Activated naive CD8-positive, alpha-beta T cell (primary cell): ENCODE measurements around the gene SGSH.

Experiments
- H3K27ac Mint-ChIP-seq: one replicate; pipeline ENCODE4 v1.8.0; 2021; ENCODE audit warnings: mixed read lengths
- H3K27me3 Mint-ChIP-seq: one replicate; pipeline ENCODE4 v1.8.0; 2021; ENCODE audit warnings: mixed read lengths
- H3K36me3 Mint-ChIP-seq: one replicate; pipeline ENCODE4 v1.8.0; 2021; ENCODE audit warnings: mixed read lengths
- H3K4me1 Mint-ChIP-seq: one replicate; pipeline ENCODE4 v1.8.0; 2021; ENCODE audit warnings: low read depth, mixed read lengths
- H3K4me3 Mint-ChIP-seq: one replicate; pipeline ENCODE4 v1.8.0; 2021; ENCODE audit warnings: mild to moderate bottlenecking, mixed read lengths
- H3K9me3 Mint-ChIP-seq: one replicate; pipeline ENCODE4 v1.8.0; 2021; ENCODE audit warnings: low read depth, mixed read lengths

The SGSH gene

DNA sequence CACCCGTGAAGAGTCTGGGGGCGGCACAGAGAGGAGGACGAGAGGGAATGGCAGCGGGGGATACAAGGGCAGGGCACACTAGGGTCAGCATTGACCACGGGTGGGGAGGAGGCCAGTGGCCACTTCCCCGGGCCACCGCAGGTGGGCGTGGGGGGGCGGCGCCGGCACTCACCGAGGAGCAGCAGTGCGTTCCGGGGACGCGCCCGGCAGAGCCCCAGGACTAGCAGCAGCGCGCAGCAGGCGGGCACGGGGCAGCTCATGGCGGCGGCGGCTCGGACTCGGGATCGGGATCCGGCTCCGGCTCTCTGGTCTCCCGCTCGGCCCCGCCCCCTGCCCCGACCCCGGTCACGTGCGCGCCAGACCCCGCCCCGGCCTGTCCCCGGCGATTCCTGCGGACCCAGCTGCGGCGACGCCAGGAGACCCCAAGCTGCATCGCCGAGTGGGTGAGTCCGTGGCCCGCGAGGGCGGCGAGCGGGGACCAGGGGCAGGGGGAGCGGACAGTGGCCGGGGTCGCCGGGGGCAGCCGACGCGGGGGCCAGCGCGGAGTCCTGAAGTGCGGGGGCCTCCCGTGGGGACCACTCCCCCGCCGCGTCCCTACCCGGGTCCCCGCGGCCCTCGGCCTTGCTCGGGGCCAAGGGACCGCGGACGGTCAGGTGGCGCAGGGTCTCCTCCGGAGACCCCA, at the start of gene SGSH, which contains the start of gene SLC26A11:
Gene SGSH (minus strand): TSS at position 280 of the 682 bp plus-strand sequence. CDS start 20 bp downstream, at position 260.
Gene SLC26A11 (plus strand): TSS at position 374 of the 682 bp plus-strand sequence. CDS start 1,134 bp downstream, outside the sequence.
- Mint-ChIP-seq H3K27ac (peak within 1 kb of the TSS; percentile 93), H3K27me3 (no peaks in the 10 kb centered on the region), H3K9me3 (no peaks in the 10 kb centered on the region), H3K4me3 (peak within 1 kb of the TSS; percentile 92), H3K4me1 (peaks cover 32% of the 10 kb centered on the region), H3K36me3 (peaks cover 4% of the 10 kb centered on the region)

DNA sequence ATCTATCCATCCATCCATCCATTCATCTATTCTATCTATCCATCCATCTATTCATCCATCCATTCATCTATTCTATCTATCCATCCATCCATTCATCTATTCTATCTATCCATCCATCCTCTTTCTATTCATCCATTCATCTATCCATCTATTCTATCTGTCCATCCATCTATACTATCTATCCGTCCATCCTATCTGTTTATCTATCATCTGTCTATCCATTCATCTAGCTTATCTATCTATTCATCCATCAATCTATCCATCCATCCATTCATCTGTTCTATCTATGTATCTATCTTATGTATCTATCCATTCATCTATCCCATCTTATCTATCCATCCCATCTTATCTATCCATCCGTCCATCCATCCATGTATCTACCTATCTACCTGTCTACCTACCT, 49.3 kb upstream of the SGSH start:
- H3K4me1 Mint-ChIP-seq = peaks cover 44% of the 10 kb centered on the region
- no peaks in the 10 kb centered on the region for H3K27me3 Mint-ChIP-seq
- H3K36me3 Mint-ChIP-seq = peaks cover 14% of the 10 kb centered on the region
- H3K4me3 Mint-ChIP-seq = no peak overlapping the region
- H3K9me3 Mint-ChIP-seq = no peaks in the 10 kb centered on the region
- no peak overlapping the region for H3K27ac Mint-ChIP-seq

DNA sequence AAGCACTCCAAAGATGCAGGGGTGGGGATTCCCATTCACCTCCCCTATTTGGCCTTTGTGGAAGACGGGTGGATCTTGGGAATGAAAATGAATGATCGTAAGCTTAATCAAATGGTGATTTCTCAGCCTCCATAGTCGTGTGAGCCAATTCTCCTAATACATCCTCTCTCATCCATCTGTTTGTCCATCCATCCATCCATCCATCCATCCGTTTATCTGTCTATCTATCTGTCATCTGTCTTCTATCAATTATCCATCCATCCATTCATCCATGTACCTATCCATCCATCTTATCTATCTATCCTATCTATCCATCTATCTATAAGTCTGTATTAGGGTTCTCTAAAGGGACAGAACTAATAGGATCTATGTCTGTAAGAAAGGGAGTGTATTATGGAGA, 48.3 kb upstream of the SGSH start:
- peaks cover 39% of the 10 kb centered on the region for H3K4me1 Mint-ChIP-seq
- peaks cover 8% of the 10 kb centered on the region for H3K36me3 Mint-ChIP-seq
- no peaks in the 10 kb centered on the region for H3K9me3 Mint-ChIP-seq
- no peaks in the 10 kb centered on the region for H3K27me3 Mint-ChIP-seq
- H3K27ac Mint-ChIP-seq = no peak overlapping the region
- no peak overlapping the region for H3K4me3 Mint-ChIP-seq

DNA sequence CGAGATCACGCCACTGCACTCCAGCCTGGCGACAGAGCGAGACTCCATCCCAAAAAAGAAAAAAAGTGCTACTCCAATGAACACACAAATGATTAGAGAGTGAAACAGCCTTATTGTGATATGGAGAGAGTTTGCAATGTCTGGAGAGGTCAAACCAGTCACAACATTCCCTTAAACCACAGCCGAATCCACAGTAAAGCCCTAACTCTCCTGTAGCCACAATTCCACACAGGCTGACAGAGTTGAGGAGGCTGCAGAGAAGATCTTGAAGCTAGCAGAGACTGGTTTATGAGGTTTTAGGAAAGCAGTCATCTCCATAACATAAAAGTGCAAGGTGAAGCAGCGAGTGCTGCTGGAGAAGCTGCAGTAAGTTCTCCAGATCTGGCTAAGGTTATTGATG, 47.3 kb upstream of the SGSH start:
- H3K27me3 Mint-ChIP-seq = no peaks in the 10 kb centered on the region
- peak overlapping the region; percentile 84 for H3K27ac Mint-ChIP-seq
- H3K9me3 Mint-ChIP-seq = no peaks in the 10 kb centered on the region
- H3K4me1 Mint-ChIP-seq = peaks cover 35% of the 10 kb centered on the region
- H3K36me3 Mint-ChIP-seq = peaks cover 8% of the 10 kb centered on the region
- peak overlapping the region; percentile 65 for H3K4me3 Mint-ChIP-seq

DNA sequence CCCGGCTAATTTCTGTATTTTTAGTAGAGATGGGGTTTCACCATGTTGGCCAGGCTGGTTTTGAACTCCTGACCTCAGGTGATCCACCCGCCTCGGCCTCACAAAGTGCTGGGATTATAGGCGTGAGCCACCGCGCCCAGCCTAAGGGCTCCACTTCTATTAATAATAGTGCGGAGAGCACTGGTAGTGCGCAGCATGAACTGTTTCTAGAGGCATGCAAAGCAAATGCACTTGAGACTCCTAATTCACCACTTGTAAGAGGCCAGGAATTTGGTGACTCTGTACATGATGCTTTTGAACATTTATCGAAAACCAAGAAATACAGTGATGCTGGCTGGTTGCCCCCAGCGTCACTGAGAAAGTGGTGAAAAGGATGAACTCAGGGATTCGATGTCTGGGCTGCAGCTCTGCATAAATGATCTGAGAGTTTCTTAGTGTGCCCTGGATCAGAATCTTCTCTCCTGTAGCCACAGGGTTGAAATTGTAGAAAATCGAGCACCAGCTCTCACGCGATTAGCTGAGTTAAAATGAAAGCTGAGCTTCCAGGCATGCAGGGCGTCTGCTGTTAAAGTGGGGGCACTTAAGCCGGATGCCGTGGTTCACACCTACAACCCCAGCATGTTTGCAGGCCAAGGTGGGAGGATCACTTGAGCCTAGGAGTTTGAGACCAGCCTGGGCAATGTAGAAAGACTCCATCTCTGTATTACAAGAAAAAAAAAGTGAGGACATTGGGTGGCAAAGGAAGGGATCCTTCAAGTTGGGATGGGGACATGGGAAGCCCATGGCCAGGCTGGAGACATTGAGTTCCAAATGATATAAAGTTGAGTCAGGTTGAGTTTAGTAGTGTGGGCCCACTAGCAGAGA, 45.3 kb upstream of the SGSH start:
- no peaks in the 10 kb centered on the region for H3K9me3 Mint-ChIP-seq
- peaks cover 44% of the 10 kb centered on the region for H3K4me1 Mint-ChIP-seq
- H3K4me3 Mint-ChIP-seq = peak overlapping the region; percentile 97
- peak overlapping the region; percentile 99 for H3K27ac Mint-ChIP-seq
- H3K27me3 Mint-ChIP-seq = no peaks in the 10 kb centered on the region
- peaks cover 8% of the 10 kb centered on the region for H3K36me3 Mint-ChIP-seq

DNA sequence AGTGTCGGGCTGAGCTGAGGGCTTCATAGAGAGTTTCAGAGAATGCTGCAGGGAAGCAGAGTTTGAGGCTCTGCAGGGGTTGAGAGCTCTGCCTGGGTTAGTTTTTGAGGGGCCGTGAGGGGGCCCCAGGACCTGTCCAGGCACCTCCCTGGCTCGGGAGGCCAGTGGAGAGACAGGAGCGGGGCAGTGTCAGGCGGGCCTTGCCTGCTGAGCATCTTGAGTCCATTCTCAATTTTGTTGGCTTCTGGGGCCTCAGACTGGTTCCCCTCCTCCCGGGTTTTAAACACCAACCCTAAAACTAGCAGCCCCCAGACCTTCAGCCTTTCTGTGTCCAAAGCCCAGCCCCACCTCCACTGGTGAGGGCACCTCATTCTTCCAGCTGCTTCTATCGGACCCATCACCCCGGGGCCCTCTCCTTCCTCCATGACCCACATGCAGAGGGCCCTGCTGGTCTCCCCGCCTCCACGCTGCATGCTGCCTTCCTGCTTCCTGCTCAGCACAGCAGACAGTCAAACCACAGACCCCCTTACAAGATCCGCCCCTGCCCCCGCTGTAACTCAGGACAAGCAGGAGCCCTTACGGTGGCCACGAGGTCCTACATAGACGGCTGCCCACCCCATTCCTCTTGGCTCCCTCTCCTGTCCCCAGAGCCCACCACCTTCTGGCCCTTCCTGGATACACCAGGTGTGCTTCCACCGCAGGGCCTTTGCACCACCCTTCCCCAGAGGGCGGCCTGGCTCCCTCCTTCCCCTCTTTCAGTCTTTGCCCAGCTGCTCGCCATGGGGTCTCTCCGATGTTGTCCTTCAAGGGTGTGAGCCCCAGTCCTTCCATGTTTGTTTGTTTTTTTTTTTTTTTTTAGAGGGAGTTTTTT, 44.3 kb upstream of the SGSH start:
- H3K4me3 Mint-ChIP-seq = peak overlapping the region; percentile 97
- H3K27me3 Mint-ChIP-seq = no peaks in the 10 kb centered on the region
- peaks cover 48% of the 10 kb centered on the region for H3K4me1 Mint-ChIP-seq
- peaks cover 8% of the 10 kb centered on the region for H3K36me3 Mint-ChIP-seq
- H3K9me3 Mint-ChIP-seq = no peaks in the 10 kb centered on the region
- peak overlapping the region; percentile 99 for H3K27ac Mint-ChIP-seq

DNA sequence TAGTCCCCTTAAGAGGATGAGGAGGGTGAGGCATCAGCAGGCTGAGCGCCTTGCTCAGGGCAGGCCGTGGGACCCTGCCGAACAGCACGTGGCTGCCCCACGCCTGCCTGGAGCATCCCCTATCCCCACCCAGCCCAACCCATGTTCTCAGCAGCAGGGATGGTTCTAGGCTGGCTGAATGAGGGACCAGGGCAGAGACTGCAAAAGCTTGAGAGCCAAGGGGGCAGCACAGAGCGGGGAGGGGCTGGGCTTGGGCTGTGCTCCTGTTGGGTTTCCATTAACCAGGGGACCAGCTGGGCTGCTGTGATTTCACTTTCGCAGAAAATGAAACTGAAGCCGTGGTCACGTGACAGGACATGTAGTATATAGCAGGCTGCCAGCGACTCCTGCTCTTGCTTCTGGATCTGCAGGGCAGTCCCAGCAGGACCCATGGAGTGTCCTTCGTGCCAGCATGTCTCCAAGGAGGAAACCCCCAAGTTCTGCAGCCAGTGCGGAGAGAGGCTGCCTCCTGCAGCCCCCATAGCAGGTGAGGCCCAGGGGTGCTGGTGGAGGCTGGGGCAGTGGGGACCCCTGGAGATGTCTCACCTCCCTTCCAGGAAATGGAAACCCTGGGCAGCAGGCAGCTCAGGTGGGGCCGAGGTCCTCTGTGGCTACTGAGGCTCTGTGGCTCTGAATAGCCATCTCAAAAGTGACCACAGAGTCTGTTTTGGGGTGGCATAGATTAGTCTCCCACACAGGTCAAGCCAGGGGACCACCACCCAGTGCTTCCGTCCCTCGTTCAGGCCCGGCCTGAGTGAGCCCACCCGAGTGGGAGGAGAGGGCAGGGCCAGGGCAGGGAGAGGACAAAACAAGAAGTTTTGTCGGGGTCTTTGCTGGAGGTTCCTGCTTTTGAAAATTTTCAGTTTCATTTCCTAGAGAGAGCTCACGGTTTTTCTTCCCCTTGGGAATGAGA, 43.4 kb upstream of the SGSH start:
- Mint-ChIP-seq H3K36me3 (peaks cover 8% of the 10 kb centered on the region), H3K9me3 (no peaks in the 10 kb centered on the region), H3K4me1 (peaks cover 54% of the 10 kb centered on the region), H3K27me3 (no peaks in the 10 kb centered on the region), H3K27ac (peak overlapping the region; percentile 99), H3K4me3 (peak overlapping the region; percentile 97)

DNA sequence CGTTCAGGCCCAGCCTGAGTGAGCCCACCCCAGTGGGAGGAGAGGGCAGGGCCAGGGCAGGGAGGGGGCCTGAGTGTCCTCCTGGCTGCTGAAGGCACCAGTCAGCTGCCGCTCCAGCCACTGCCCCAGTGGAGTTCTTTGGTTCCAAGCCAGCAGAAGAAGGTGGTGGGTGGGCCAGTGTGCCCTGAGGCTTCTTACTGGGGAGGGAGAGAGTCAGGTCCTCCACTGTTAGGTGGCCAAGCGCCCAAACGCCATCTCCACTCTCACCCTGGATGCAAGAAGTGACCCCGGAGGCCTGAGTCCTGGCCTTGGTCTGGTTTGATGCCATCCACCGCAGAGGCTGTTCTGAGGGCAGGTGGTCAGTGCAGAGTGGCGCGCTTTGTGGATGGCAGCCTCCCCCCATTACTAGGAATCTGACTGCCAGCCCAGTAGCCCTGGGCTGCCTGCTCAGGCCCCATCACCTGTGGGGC, 42.7 kb upstream of the SGSH start:
- Mint-ChIP-seq H3K4me1 (peaks cover 59% of the 10 kb centered on the region), H3K27ac (no peak overlapping the region), H3K4me3 (peak overlapping the region; percentile 5)

DNA sequence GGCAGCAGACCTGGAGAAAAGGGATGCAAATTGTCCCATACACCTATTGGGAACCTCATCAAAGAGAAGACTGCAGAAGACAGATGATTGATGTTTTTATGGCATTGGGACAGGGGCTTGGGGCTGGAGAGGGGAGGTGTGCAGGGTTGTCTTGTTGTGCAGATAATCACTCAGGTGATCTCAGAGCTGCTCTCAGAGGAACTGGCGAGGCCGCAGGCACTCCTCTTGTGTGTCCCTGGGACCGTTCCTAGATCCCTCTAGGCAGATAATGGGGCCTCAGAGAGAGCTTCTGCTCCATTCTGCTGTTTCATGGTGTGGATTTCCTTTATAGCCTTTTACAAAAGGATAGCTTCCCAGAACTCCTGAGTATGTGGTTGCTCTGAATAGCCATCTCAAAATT, 42.2 kb upstream of the SGSH start:
- Mint-ChIP-seq H3K4me3 (peak overlapping the region; percentile 87), H3K36me3 (peaks cover 5% of the 10 kb centered on the region), H3K4me1 (peaks cover 57% of the 10 kb centered on the region), H3K27ac (peak overlapping the region; percentile 86), H3K27me3 (no peaks in the 10 kb centered on the region), H3K9me3 (no peaks in the 10 kb centered on the region)

More for the DNA sequence above, 42.7 kb upstream of the SGSH start:
- Mint-ChIP-seq H3K27me3 (no peaks in the 10 kb centered on the region), H3K36me3 (peaks cover 8% of the 10 kb centered on the region), H3K9me3 (no peaks in the 10 kb centered on the region)

DNA sequence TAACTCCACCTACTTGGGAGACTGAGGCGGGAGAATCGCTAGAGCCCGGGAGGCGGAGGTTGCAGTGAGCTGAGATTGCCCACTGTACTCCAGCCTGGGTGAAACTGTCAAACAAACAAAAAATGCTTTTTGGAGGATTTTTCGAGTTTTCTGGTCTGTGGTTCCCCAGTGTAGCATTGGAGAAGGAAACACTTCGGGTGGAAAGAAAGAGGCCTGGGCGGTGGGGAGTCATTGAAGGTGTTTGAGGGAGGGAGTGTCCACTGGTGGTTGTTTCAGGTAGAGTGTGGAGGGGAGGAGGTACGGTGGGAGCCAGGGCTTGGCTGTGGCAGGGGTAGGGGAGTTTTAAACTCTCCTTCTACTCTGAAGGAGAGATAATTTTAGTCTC, 41.8 kb upstream of the SGSH start:
- Mint-ChIP-seq H3K27me3 (no peaks in the 10 kb centered on the region), H3K27ac (peak overlapping the region; percentile 86)

DNA sequence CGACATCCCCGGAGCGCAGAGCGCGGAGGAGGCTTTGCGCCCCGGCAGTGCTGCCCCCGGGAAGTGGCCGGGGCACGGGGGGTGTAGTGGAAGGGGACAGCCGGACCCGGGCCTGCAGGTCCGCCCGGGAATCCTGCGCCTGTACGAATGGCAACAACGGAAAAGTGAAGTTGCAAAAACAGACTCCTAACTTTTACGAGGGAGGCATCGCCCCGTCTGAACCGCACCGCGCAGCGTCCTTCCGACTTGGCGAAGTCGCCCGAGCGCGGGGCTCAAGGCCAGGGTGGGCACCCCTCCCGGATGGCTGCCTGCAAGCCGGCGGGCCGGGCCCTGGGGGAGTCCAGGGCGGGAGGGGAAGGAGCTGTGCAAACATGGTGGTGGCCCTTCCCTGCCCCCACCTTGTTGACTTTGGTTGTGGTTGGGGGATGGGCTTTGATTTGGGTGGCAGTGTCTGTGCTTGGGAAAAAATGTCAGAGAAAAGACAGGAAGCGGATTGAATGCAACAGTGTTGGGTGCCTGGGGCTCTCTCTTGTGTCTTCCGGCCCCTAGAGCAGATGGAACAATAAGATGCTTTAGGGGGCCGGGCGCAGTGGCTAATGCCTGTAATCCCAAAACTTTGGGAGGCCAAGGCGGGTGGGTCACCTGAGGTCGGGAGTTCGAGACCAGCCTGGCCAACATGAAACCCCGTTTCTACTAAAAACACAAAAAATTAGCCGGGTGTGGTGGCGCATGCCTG, 41.2 kb upstream of the SGSH start:
- Mint-ChIP-seq H3K4me3 (peak overlapping the region; percentile 87), H3K27ac (peak overlapping the region; percentile 86), H3K4me1 (peaks cover 52% of the 10 kb centered on the region), H3K36me3 (peaks cover 5% of the 10 kb centered on the region), H3K9me3 (no peaks in the 10 kb centered on the region), H3K27me3 (no peaks in the 10 kb centered on the region)

More for the DNA sequence above, 41.8 kb upstream of the SGSH start:
- Mint-ChIP-seq H3K4me3 (peak overlapping the region; percentile 87), H3K4me1 (peaks cover 55% of the 10 kb centered on the region), H3K36me3 (peaks cover 5% of the 10 kb centered on the region), H3K9me3 (no peaks in the 10 kb centered on the region)

DNA sequence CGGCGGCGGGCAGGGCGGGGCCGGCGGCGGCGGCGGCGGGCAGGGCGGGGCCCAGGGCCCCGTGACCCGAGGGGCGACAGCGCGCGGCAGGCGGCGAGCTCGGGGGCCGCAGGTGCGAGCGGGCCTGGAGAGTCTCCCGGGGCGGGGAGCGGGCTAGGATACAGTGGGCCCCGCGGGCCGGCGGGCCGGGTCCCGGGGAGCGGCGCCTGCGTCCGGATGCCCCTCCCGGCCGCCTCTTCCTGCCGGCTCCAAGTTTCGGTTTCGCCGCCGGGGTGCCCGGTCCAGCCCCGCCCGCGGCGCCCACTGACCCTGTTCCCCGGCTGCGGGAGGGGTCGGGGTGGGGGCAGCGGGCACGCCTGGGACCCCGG, 40.6 kb upstream of the SGSH start, which contains the start of gene RNF213:
Gene RNF213 (plus strand): TSS at position 62 of the 368 bp plus-strand sequence. CDS start 2,830 bp downstream, outside the sequence.
- H3K27me3 Mint-ChIP-seq = no peaks in the 10 kb centered on the region
- H3K4me3 Mint-ChIP-seq = peak within 1 kb of the TSS; percentile 89
- H3K27ac Mint-ChIP-seq = peak within 1 kb of the TSS; percentile 87
- peaks cover 50% of the 10 kb centered on the region for H3K4me1 Mint-ChIP-seq
- H3K36me3 Mint-ChIP-seq = peaks cover 2% of the 10 kb centered on the region
- H3K9me3 Mint-ChIP-seq = no peaks in the 10 kb centered on the region

DNA sequence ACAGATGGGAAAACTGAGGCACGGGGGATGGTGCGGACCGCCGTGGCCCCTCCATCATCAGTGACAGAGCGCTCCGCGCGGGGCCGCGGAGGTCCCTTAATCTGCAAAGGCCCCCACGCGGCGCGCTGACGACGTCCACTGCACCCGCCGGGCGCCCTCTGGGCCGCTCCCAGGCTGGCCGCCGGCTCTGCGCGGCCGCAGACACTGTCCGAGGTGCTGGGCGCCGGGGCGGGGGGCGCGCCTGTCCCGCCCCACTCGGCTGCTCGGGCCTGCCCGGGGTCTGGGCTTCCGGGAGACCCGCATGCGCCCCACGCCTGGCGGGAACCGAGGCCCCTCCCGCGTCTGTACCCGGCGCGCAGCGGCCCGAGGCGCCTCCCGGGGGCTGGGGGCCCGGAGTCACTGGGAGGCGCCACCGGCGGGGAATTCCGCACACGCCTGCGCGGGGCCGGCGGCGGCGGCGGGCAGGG, 40.0 kb upstream of the SGSH start:
- Mint-ChIP-seq H3K36me3 (no peaks in the 10 kb centered on the region), H3K4me1 (peaks cover 47% of the 10 kb centered on the region), H3K4me3 (peak overlapping the region; percentile 89), H3K27ac (peak overlapping the region; percentile 87), H3K27me3 (no peaks in the 10 kb centered on the region), H3K9me3 (no peaks in the 10 kb centered on the region)
